GM10266 (cell line): Measurements from ENCODE around the gene OLFML1.

Experiments
- DNase-seq: peaks from one replicate; pipeline ENCODE4 v3.0.0; 2012; ENCODE audit errors: extremely low spot score
- CTCF ChIP-seq: IDR thresholded peaks from 2 replicates; pipeline ENCODE4 v1.5.1; 2012; ENCODE audit warnings: mild to moderate bottlenecking, low read depth; ENCODE audit not compliant: control insufficient read depth, insufficient read depth; ENCODE audit errors: missing control alignments

Gene OLFML1

GRCh38 chr11:7488681-7489080 lies 3.4 kb downstream of the OLFML1 start:
- TF ChIP-seq CTCF: no peak
- DNase-seq: no peak

- DNase-seq: no peak
- TF ChIP-seq CTCF: no peak
Observed at GRCh38 chr11:7489376-7489775, 4.1 kb downstream of the OLFML1 start.

GRCh38 chr11:7490054-7490453 lies 4.7 kb downstream of the OLFML1 start:
- no peak for TF ChIP-seq CTCF
- no peak for DNase-seq

GRCh38 chr11:7490535-7490934 lies 5.2 kb downstream of the OLFML1 start:
- TF ChIP-seq CTCF: no peak

GRCh38 chr11:7492253-7492652 lies 6.9 kb downstream of the OLFML1 start:
- no peak for TF ChIP-seq CTCF
- DNase-seq: no peak

More at GRCh38 chr11:7490535-7490934, 5.2 kb downstream of the OLFML1 start:
- no peak for DNase-seq

- DNase-seq: no peak
- TF ChIP-seq CTCF: no peak
Observed at GRCh38 chr11:7493670-7494069, 8.4 kb downstream of the OLFML1 start.

- no peak for TF ChIP-seq CTCF
- no peak for DNase-seq
Observed at GRCh38 chr11:7494086-7494745, 8.9 kb downstream of the OLFML1 start.
